H9 (cell line): ENCODE data around the gene ARRB1. TPM values are rescaled to one million over a fixed set of nuclear protein-coding genes. Genes with fewer than 3 reads are reported as not detected.

Experiments used
- DNase-seq: peaks from one replicate; pipeline ENCODE4 v3.0.0-alpha.2; 2017
- H2AFZ ChIP-seq: one replicate; pipeline ENCODE4 v1.6.1; 2013; ENCODE audit warnings: mild to moderate bottlenecking, low read length, control low read depth, moderate library complexity
- H2AK5ac ChIP-seq: 2 replicates; pipeline ENCODE4 v1.6.1; 2013; ENCODE audit warnings: low read length, control low read depth, mixed read lengths; ENCODE audit not compliant: insufficient read length
- H2BK120ac ChIP-seq: one replicate; pipeline ENCODE4 v1.6.1; 2013; ENCODE audit warnings: low read depth, mild to moderate bottlenecking, low read length, control low read depth, inconsistent platforms; ENCODE audit not compliant: poor library complexity, severe bottlenecking
- H2BK12ac ChIP-seq: 2 replicates; pipeline ENCODE4 v1.6.1; 2013; ENCODE audit warnings: low read length, control low read depth, mixed read lengths, low read depth; ENCODE audit not compliant: insufficient read length
- H2BK15ac ChIP-seq: 2 replicates; pipeline ENCODE4 v1.6.1; 2013; ENCODE audit warnings: low read depth, low read length, control low read depth
- H2BK20ac ChIP-seq: one replicate; pipeline ENCODE4 v1.6.1; 2013; ENCODE audit warnings: low read depth, mild to moderate bottlenecking, low read length, control low read depth, inconsistent platforms; ENCODE audit not compliant: poor library complexity, severe bottlenecking
- H2BK5ac ChIP-seq: 2 replicates; pipeline ENCODE4 v1.6.1; 2013; ENCODE audit warnings: low read length, control low read depth, mixed read lengths; ENCODE audit not compliant: insufficient read length
- H3K14ac ChIP-seq: 2 replicates; pipeline ENCODE4 v1.6.1; 2013; ENCODE audit warnings: low read length, control low read depth; ENCODE audit not compliant: insufficient read depth
- H3K18ac ChIP-seq: 2 replicates; pipeline ENCODE4 v1.6.1; 2013; ENCODE audit warnings: low read depth, mild to moderate bottlenecking, mixed read lengths, low read length, control low read depth; ENCODE audit not compliant: insufficient read length
- H3K23ac ChIP-seq: 2 replicates; pipeline ENCODE4 v1.6.1; 2013; ENCODE audit warnings: low read length, control low read depth, mixed read lengths, low read depth; ENCODE audit not compliant: insufficient read length
- H3K23me2 ChIP-seq: 2 replicates; pipeline ENCODE4 v1.6.1; 2013; ENCODE audit warnings: low read depth, mild to moderate bottlenecking, mixed read lengths, low read length, control low read depth; ENCODE audit not compliant: insufficient read length, poor library complexity, severe bottlenecking
- H3K27ac ChIP-seq: 2 replicates; pipeline ENCODE4 v1.5.1; 2013; ENCODE audit warnings: low read length, control low read depth, mixed read lengths, low read depth; ENCODE audit not compliant: insufficient read length
- H3K27me3 ChIP-seq: 2 replicates; pipeline ENCODE4 v1.6.1; 2013; ENCODE audit warnings: low read length, control low read depth, inconsistent platforms; ENCODE audit not compliant: insufficient read depth
- H3K4ac ChIP-seq: 2 replicates; pipeline ENCODE4 v1.6.1; 2013; ENCODE audit warnings: low read depth, mild to moderate bottlenecking, control low read depth, inconsistent platforms, low read length, moderate library complexity
- H3K4me1 ChIP-seq: 2 replicates; pipeline ENCODE4 v1.6.1; 2013; ENCODE audit warnings: low read length, control low read depth, inconsistent platforms; ENCODE audit not compliant: insufficient read depth
- H3K4me2 ChIP-seq: 2 replicates; pipeline ENCODE4 v1.6.1; 2013; ENCODE audit warnings: low read length, control low read depth, mixed read lengths; ENCODE audit not compliant: insufficient read length, insufficient read depth
- H3K56ac ChIP-seq: 2 replicates; pipeline ENCODE4 v1.6.1; 2013; ENCODE audit warnings: low read depth, mild to moderate bottlenecking, mixed read lengths, low read length, control low read depth; ENCODE audit not compliant: insufficient read length
- H3K79me1 ChIP-seq: 2 replicates; pipeline ENCODE4 v1.6.1; 2013; ENCODE audit warnings: low read depth, mild to moderate bottlenecking, moderate library complexity, low read length, control low read depth, inconsistent platforms; ENCODE audit not compliant: insufficient read depth, poor library complexity, severe bottlenecking
- H3K79me2 ChIP-seq: 2 replicates; pipeline ENCODE4 v1.6.1; 2013; ENCODE audit warnings: low read length, control low read depth, inconsistent platforms; ENCODE audit not compliant: insufficient read depth
- H3K9ac ChIP-seq: 2 replicates; pipeline ENCODE4 v1.6.1; 2013; ENCODE audit warnings: low read length, control low read depth, mixed read lengths; ENCODE audit not compliant: insufficient read length; ENCODE audit errors: extremely low read depth
- H3K9me3 ChIP-seq: one replicate; pipeline ENCODE4 v1.6.1; 2013; ENCODE audit warnings: low read depth, low read length, inconsistent platforms; ENCODE audit not compliant: control insufficient read depth
- H3T11ph ChIP-seq: one replicate; pipeline ENCODE4 v1.6.1; 2013; ENCODE audit warnings: mild to moderate bottlenecking, low read length, control low read depth, inconsistent platforms
- H4K20me1 ChIP-seq: one replicate; pipeline ENCODE4 v1.6.1; 2013; ENCODE audit not compliant: control insufficient read depth, insufficient read length, insufficient read depth
- H4K5ac ChIP-seq: 2 replicates; pipeline ENCODE4 v1.6.1; 2013; ENCODE audit warnings: low read depth, mild to moderate bottlenecking, mixed read lengths, low read length, control low read depth; ENCODE audit not compliant: insufficient read length
- H4K8ac ChIP-seq: replicated peaks from 2 replicates; pipeline ENCODE4 v1.6.1; 2013; ENCODE audit warnings: low read length, control low read depth, mixed read lengths, low read depth; ENCODE audit not compliant: insufficient read length
- H4K91ac ChIP-seq: 2 replicates; pipeline ENCODE4 v1.6.1; 2013; ENCODE audit warnings: low read depth, mild to moderate bottlenecking, moderate library complexity, mixed read lengths, low read length, control low read depth; ENCODE audit not compliant: insufficient read length
- H3K27ac Mint-ChIP-seq, 3 experiments: 2 replicates in 2 of 3; 3 replicates in 1 of 3; pipeline ENCODE4 v1.8.0; 2020 to 2021; ENCODE audit warnings: mixed read lengths in 3 of 3, mild to moderate bottlenecking in 1 of 3, moderate library complexity in 1 of 3
- H3K27me3 Mint-ChIP-seq: 2 replicates; pipeline ENCODE4 v1.8.0; 2021; ENCODE audit warnings: low read depth, mild to moderate bottlenecking, moderate library complexity, mixed read lengths
- H3K36me3 Mint-ChIP-seq, 3 experiments: 2 replicates in 2 of 3; 3 replicates in 1 of 3; pipeline ENCODE4 v1.8.0; 2020 to 2021; ENCODE audit warnings: low read depth in 3 of 3, mixed read lengths in 3 of 3; ENCODE audit not compliant: insufficient read depth in 1 of 3
- H3K4me1 Mint-ChIP-seq, 2 experiments: 2 replicates each; pipeline ENCODE4 v1.8.0; 2020; ENCODE audit warnings: mixed read lengths in 2 of 2
- H3K4me3 Mint-ChIP-seq, 2 experiments: 2 replicates in 1 of 2; 3 replicates in 1 of 2; pipeline ENCODE4 v1.8.0; 2020 to 2021; ENCODE audit warnings: mild to moderate bottlenecking in 2 of 2, mixed read lengths in 2 of 2, moderate library complexity in 1 of 2
- H3K9me3 Mint-ChIP-seq, 2 experiments: 2 replicates in 1 of 2; 3 replicates in 1 of 2; pipeline ENCODE4 v1.8.0; 2020; ENCODE audit warnings: mild to moderate bottlenecking in 2 of 2, mixed read lengths in 2 of 2, moderate library complexity in 1 of 2
- WGBS: extraction: QIAGEN DNeasy Blood & Tissue Kit; methylation state at CpG from one replicate; pipeline ENCODE4 v1.1.7; 2013; ENCODE audit warnings: missing lambda C conversion rate, low lambda C conversion rate, mixed read lengths; ENCODE audit not compliant: insufficient read length; ENCODE audit errors: extremely low coverage; 5-methylcytosine and 5-hydroxymethylcytosine counted together
- total RNA-seq: library from RNA; stranded (reverse); gene quantifications from 2 replicates; pipeline ENCODE4 v1.2.1, GENCODE V29; 2021
- TF ChIP-seq, protein P1 (sequence below): fragments of 200-600 bp; sonication (generic); conservative IDR thresholded peaks from 3 replicates; pipeline ENCODE4 v1.8.0; 2021; ENCODE audit warnings: antibody characterized with exemption, mild to moderate bottlenecking

Gene ARRB1
- total RNA-seq, 1 experiment from 2014 or later = 20.6 TPM

- H3K23me2 ChIP-seq = no peaks in the 10 kb centered on the region
- no peak overlapping the region for H3K4ac ChIP-seq
- no peak overlapping the region for H2BK5ac ChIP-seq
- no peak overlapping the region for H3T11ph ChIP-seq
- H4K91ac ChIP-seq = no peak overlapping the region
- no peaks in the 10 kb centered on the region for H3K4me1 ChIP-seq
- no peak overlapping the region for H2BK15ac ChIP-seq
- no peak overlapping the region for H2AFZ ChIP-seq
- H3K9me3 ChIP-seq = no peaks in the 10 kb centered on the region
- no peak overlapping the region for H4K8ac ChIP-seq
- Mint-ChIP-seq H3K4me3 (no peak overlapping the region), H3K27me3 (no peaks in the 10 kb centered on the region; the same call in 1 of the 2 replicates), H3K4me1 (peaks cover 10 to 23% of the 10 kb centered on the region in 2 experiments; a peak in 3 of 4 replicates), H3K36me3 (peaks cover 0 to 5% (median 0%) of the 10 kb centered on the region in 3 experiments; a peak in 2 of 7 replicates), H3K27ac (peak overlapping the region in 1 of 3 experiments; percentile 60; a peak in 2 of 7 replicates), H3K9me3 (peaks cover 0 to 4% of the 10 kb centered on the region in 2 experiments; a peak in 2 of 5 replicates)
- no peak overlapping the region for H3K18ac ChIP-seq
- no peaks in the 10 kb centered on the region for H3K27me3 ChIP-seq
- H3K9ac ChIP-seq = no peak overlapping the region
- TF ChIP-seq, protein P1, sequence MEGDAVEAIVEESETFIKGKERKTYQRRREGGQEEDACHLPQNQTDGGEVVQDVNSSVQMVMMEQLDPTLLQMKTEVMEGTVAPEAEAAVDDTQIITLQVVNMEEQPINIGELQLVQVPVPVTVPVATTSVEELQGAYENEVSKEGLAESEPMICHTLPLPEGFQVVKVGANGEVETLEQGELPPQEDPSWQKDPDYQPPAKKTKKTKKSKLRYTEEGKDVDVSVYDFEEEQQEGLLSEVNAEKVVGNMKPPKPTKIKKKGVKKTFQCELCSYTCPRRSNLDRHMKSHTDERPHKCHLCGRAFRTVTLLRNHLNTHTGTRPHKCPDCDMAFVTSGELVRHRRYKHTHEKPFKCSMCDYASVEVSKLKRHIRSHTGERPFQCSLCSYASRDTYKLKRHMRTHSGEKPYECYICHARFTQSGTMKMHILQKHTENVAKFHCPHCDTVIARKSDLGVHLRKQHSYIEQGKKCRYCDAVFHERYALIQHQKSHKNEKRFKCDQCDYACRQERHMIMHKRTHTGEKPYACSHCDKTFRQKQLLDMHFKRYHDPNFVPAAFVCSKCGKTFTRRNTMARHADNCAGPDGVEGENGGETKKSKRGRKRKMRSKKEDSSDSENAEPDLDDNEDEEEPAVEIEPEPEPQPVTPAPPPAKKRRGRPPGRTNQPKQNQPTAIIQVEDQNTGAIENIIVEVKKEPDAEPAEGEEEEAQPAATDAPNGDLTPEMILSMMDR = no peak
- no peak overlapping the region for H3K14ac ChIP-seq
- H3K79me1 ChIP-seq = no peaks in the 10 kb centered on the region
- no peak for DNase-seq
- no peak overlapping the region for H3K56ac ChIP-seq
- H3K27ac ChIP-seq = no peak overlapping the region
- H3K79me2 ChIP-seq = no peaks in the 10 kb centered on the region
- no peak overlapping the region for H3K4me2 ChIP-seq
- no peak overlapping the region for H3K23ac ChIP-seq
- no CpG with 5 or more reads among the region's 6 CpGs for WGBS
- H2BK20ac ChIP-seq = no peak overlapping the region
- H4K20me1 ChIP-seq = peaks cover 3% of the 10 kb centered on the region
- H2BK120ac ChIP-seq = no peak overlapping the region
- no peak overlapping the region for H4K5ac ChIP-seq
- no peak overlapping the region for H2BK12ac ChIP-seq
- H2AK5ac ChIP-seq = no peak overlapping the region
These were observed 36.0 kb downstream of the ARRB1 start for GRCh38 chr11:75315439-75315805.
